Neural progenitor cell (in vitro differentiated cells): Measurements from ENCODE around the gene GMDS.
A peak's percentile ranks its signal among the peaks of the same experiment; 100 is the strongest.

Source experiments
- CTCF ChIP-seq: fragments of 200-600 bp; sonication (generic); IDR thresholded peaks from 2 replicates; pipeline ENCODE4 v1.5.1; 2017; ENCODE audit warnings: antibody characterized with exemption, mild to moderate bottlenecking
- EZH2 ChIP-seq: fragments of 200-600 bp; sonication (generic); IDR thresholded peaks from 2 replicates; pipeline ENCODE4 v1.6.1; 2017; ENCODE audit warnings: antibody characterized with exemption, mild to moderate bottlenecking, moderate library complexity

- TF ChIP-seq CTCF (no peak), EZH2 (peak; percentile 94)
Observed at GRCh38 chr6:1614448-1615150, 630.8 kb downstream of the GMDS start.
